GM18498 (cell line): ENCODE measurements around the gene COQ7.

Experiments used
- ATAC-seq: cut with Tn5 transposase; IDR thresholded peaks from one replicate; pipeline ENCODE4 v1.9.1; 2021; ENCODE audit warnings: mild to moderate bottlenecking, moderate library complexity; ENCODE audit not compliant: unreplicated experiment

COQ7 gene

DNA sequence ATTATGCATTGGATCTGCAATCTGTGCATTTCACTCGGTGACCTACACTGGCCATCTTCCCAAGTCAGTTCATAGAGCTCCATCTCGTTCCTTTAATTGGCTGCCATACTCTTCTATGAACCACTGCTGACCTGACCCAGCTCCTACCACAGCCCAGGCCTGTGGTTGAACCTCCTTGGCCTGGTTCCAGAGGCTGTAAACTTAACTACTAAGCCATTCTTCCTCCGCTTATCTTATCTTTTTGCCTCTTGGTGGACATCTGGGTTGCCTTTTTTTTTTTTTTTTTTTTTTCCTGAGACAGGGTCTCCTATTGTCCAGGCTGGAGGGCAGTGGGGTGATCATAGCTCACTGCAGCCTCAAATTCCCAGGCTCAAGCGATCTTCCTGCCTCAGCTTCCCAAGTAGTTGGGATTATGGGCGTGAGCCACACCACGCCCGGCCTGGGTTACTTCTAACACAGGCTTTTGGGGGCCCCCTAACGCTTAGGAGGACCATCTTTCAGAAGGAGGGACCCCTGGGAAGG, 18.3 kb downstream of the COQ7 start:
- no peak for ATAC-seq

DNA sequence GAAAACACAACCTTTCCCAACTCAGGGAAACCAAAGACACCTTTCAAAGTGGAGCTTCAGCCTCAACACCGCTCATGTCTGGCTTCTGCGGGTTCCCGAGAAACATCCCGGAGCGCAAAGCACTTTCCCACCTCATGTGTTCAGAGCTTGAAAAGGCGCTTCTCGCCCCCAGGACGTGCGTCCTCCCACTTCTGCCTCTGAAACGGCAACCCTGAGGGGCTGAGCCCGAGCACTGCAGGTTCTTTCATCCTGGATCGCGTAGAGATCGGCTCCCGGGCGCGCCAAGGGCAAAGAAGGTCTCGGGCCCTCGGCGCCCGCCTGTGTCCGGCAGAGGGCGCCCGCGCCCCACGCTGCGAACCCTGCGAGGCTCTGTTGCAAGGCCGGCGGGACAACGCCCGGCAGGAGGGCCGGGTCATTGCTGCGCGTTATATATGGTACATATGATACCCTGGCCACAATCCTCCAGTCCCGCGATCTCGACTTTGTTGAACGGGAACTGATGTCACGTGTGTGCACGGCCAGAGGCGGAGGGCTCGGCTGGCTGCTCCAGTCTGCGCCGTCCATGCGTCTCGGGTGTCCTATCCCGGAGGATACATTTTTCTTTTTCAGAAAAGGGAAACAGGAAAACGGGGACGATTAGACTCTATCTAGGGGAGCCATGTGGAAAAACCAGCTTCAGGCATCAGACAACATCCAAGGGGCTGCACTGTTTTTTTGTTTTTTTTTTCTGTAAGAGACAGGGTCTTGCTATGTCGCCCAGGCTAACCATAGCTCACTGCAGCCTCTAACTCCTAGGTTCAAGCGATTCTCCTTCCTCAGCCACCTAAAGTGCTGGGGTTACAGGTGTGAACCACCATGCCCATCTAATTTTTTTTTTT, 19.1 kb downstream of the COQ7 start:
- ATAC-seq: peak; percentile 72

DNA sequence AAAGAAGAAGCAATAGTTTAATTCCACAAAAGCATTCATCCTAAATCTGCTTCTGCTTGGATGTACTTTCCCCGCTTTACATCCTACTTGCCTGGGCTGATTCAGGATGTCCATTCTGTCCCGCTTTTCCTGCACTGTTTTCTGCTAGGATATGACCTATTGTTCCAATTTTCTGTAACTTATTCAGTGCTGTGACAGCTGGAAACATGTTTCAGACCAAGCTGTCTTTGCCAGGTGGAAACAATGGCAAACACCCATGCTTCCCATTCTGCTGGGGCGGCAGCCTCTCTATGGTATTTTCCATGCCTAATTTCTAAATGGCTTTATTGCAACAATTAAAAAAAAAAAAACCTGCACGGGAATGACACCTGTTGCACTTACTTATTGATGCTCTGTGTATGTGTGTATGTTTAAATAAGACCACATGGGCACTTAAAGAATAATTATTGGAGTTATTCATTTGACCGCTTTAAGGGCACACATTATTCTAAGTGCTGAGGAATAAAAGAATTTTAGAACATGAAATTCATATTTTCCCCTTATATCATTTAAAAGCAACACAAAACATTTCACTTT, 21.0 kb downstream of the COQ7 start:
- ATAC-seq: no peak

DNA sequence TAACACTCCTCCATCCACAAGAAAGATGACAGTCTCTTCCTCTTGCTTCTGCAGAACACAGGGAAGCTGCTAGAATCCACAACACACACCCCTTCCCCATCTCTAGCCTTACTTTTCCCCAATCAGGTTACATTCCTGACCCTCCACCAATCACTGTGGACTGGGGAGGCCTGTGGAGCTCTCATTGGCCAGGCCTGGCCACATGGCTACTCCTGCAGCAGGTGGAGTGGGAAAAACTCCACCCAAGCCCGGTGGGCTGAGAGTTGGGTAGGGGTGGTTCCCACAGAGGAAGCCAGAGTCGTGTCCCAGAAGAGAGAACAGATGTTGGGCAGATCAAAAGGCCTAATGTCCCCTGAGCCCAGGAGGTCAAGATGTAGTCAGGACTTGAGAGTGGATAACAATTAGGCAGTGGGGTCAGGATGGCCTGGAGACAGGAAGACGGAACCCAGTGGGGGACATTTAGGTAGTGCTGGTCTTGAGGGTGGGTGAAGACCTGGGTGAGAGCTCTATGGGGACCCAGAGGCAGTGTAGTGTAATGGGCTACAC, 22.1 kb downstream of the COQ7 start:
- no peak for ATAC-seq

DNA sequence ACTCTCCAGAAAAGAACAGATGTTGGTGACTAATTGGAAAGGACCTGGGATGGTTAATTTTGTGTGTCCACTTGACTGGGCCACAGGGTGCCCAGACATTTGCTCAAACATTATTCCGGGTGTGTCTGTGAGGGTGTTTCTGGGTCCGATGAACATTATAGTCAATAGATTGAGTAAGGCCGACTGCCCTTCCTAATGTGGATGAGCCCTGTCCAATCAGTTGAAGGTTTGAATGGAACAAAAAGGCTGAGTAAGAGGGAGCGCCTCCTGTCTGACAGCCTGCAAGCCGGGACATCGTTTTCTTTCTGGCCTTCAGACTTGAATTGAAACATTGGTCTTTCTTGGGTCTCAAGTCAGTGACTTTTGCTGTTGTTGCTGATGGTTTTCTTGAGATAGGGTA, 23.5 kb downstream of the COQ7 start:
- no peak for ATAC-seq

DNA sequence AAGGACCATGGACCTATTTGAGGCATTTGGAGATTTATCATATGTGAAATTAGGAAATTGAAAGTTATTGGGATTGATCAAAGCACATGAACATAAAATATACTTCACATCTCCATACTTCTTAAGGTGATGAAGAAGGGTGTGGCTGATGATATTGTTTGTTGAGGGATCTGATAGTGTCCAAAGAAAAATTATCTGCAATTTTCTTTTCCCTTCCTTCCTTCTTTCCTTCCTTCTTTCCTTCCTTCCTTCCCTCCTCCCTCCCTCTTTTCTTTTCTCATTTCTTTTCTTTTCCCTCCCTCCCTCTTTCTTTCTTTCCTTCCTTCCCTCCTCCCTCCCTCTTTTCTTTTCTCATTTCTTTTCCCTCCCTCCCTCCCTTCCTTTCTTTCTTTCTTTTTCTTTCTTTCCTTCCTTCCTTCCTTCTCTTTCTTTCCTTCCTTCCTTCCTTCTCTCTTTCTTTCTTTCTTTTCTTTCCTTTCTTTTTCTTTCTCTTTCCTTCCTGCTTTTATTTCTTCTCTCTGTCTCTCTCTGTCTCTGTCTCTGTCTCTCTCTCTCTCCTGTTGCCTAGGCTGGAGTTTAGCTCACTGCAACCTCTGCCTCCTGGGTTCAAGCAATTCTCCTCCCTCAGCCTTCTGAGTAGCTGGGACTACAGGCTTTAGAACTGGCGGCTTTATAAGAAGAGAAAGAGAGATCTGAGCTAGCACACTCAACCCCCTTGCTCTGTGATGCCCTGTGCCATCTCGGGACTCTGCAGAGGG, 25.4 kb downstream of the COQ7 start:
- ATAC-seq: no peak

DNA sequence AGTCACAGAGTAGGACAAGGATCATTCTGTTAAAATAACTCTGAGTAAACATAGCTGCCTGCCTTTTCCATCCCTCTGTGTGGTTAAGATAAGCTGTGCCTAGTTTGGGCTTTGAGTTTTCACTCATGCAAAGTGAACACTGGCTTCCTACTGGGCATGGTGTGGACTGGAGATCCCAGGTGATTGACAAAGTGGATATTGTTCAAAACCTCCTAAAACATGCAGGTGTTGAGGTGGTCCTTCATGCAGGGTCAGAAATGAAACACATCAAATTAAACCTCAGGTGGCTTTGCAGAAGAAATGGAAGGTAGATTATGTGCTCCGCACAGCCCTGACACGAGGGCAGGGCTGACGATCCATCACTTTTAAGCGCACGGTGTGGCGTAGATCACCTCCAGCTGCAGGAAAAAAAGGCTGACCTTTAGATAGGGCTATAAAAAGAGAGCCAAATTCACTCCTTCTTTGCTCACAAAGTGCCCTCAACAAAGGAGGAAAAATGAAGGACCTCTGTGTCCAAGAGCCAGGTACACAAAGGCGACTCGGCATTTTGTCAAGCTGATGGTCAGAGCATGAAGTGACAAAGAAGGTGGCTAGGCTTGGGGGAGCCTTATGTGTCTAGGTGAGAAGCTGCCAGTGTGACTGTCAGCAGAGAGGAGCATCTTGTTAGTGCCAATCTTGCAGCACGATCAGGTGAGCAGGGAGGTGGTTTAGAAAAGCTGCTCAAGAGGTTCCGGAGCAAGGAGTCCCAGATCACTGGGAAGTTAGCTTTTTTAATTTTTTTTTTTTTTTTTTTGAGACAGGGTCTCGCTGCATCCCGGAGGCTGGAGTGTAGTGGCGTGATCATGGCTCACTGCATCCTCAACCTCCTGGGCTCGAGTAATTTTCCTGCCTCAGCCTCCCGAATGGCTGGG, 26.5 kb downstream of the COQ7 start:
- ATAC-seq: no peak

DNA sequence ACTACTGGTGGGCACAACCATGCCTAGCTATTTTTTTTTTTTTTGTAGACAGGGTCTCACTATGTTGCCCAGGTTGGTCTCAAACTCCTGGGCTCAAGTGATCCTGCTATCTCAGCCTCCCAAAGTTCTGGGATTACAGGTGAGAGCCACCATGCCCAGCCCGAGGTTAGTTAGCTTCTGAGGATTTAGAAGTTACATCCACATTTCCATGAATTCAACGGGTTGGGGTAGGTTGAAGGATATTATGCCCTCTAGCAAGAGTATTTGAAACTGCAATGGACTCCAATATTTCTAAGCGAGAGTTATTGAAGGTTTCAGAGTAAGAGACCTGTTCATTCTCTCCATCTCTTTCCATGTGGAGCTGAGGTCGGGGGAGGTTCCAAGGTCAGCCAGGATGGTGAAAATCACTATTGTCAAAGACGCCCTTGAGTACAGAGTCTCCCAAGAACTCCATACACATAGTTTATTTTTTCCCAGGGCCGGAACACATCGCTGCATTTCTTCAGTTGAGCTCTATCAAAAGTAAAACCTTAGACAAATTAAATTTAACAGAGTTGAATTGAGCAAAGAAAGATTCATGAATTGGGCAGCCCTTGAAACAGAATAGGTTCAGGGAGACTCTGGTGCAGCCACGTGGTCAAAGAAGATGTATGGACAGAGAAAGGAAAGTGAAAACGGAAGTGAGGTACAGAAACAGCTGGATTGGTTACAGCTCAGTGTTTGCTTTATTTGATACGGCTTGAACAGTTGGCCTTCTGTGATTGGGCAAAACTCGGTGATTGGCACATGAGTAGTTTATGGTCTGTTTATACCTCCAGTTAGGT, 27.3 kb downstream of the COQ7 start:
- ATAC-seq: no peak

DNA sequence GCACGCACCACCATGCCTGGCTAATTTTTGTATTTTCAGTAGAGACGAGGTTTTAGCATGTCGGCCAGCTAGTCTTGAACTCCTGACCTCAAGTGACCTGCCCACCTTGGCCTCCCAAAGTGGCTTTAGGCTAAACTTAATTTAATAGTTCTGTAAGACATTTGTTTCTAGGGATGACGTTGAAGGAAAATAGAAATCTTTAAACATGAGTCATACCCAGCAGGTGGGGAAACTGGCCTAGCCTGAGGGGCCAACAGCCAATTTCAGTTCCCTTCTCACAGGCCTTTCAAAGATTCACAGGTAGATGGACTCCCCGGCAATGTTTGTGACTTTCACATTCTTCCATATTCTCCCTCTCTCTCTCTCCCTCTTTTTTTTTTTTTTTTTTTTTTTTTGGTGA, 28.2 kb downstream of the COQ7 start:
- no peak for ATAC-seq

DNA sequence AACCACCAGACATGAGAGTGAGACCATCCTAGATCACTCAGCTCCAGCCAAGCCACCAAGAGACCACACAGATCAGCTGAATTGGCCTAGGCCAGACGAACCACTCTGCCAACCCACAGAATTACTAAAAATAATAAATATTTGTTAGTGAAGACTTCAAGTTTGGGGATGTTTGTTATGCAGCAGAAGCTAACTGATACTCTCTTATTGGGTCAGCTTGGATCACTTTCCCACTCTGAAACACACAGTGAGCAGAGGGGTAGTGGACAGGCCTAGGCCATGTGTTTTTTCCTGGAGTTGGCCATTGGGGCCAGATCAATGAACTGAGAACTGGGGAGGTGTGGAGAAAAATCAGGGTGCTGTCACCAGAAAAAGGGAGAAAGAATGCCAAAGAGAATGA, 30.8 kb downstream of the COQ7 start:
- no peak for ATAC-seq

DNA sequence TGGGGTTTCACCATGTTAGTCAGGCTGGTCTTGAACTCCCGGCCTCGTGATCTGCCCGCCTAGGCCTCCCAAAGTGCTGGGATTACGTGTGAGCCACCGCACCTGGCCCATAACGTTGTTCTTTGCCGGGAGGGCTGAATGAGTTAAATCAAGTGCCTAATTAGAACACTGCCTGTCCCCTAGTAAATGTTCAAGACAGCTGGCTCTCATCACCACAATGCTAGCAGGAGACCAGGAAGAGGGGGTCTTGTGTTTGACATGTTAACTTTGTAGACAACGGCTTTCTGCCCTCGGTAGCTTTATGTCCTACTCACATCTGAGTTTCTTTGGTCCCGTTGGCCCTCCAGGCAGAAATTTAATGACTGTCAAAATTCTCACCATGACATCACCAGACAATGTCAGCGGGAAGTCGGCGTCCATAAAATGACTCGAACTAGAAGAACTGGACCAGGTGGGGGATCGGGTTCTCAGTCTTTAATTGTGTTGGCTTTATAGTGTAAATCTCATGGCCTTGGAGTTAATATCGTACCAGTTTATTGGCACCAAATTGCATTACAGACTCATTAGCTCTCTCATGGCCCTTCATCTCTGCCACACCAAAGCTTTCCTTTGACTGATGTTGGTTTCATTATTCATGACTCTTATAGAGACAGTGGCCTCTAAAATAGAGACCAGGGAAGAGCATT, 34.9 kb downstream of the COQ7 start:
- no peak for ATAC-seq

DNA sequence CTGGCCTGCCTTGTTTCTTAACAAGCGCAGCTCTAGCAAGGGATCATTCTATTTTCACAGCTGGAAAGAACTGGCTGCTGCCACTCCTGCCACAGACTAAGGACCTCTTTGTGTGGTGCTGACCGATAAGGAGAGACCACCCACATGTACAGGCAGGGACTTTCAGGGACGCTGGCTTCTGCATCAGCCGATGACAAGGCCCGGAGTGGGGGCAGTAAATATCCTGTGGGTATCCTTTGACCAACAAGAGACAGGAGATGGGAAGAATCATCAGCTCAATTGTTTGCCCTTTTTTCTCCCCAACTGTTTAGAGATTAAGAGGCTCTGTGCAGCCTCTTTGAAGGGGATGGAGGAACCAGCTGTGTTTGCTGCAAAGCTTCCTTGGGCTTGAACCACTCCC, 37.2 kb downstream of the COQ7 start:
- ATAC-seq: no peak

DNA sequence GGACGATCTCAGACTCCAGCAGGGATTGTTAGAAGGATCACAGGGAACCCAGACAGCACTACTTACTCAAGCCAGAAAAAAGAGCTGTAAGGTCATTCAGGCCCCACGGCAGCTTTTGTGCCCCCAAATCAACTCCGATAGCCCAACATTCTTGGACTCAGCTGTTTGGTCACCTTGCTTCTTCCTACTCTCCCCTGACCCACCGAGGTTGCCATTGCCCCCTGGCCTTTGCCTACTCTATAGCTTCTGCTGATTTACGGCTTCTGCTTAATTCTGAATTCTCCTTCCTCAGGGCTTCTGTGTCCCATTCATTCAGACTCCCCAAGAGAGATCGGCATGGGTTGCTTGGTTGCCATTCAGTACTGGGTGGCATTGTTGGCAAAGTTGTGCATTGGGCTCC, 37.7 kb downstream of the COQ7 start:
- ATAC-seq: no peak

DNA sequence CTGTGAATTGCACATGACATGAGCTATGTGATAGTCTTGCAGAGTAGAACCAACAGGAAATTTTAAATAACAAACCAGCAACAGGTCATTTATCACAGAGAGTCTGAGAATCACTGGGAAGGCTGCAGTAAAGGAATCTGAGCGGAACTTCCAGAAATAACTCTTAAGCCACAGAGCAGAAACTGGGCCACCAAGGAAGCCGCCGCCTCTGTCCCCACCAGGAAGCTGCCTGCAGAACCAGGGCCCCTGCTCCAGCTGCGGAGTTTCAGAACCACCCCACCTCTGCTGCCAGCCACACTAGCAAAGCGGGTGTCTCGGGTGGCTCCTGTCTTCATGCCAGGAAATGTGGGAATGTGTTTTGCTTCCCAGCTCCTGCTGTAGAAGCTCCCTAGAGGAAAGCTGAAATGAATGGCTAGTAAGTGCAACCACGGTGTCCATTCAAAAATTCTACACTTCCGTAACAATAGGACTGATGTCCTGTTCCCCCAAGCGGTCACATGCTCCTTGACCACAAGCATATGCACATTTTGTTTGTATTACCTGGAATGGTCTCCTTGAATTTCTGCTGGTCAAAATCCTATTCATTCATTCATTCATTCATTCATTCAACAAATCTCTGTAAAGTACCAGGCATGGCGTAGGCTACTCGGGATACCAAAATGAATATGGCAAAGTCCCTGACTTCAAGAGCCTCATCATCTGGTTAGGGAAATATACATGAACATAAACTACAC, 38.6 kb downstream of the COQ7 start:
- no peak for ATAC-seq

DNA sequence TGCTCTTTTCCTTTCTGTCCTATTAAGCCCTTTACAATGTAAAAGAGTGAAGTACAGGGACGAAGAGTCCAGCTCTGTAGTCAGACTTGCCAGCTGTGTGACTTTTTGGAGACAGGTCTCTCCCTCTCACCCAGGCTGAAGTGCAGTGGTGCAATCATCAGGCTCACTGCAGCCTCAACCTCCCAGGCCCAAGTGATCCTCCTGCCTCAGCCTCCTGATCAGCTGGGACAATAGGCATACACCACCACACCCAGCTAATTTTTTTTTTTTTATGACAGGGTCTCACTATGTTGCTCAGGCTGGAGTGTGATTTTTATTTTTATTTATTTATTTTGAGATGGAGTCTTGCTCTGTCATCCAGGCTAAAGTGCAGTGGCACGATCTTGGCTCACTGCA, 39.2 kb downstream of the COQ7 start:
- ATAC-seq: no peak

DNA sequence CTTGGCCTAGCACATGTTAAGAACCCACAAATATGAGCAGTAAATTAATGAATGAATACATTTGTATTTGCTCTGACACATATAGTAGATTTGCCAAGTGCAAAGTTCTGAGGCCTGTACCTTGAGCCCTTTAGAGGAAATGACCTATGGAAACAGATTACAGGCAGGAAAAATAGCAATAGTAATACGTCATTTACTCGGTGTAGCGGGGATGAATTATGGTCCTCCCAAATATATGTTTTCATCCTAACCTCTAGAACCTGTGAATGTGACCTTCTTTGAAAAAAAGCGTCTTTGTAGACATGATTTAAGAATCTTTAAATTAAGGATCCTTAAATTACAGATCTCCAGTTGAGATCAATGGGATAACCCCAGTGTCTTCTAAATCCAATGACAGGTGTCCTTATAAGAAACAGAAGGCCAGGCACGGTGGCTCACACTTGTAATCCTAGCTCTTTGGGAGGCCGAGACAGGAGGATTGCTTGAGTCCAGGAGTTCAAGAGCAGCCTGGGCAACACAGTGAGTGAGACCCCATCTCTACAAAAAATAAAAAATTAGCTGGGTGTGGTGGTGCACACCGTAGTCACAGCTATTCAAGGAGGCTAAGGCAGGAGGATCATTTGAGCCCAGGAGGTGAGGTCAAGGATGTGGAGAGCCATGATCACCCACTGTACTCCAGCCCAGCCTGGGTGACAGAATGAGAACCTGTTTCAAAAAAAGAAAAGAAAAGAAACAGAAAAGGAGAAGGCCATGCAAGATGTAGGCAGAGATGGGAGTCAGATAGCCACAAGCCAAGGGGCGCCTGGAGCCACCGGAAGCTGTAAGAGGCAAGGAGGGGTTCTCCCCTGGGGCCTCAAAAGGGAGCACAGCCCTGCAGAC, 41.2 kb downstream of the COQ7 start:
- no peak for ATAC-seq

DNA sequence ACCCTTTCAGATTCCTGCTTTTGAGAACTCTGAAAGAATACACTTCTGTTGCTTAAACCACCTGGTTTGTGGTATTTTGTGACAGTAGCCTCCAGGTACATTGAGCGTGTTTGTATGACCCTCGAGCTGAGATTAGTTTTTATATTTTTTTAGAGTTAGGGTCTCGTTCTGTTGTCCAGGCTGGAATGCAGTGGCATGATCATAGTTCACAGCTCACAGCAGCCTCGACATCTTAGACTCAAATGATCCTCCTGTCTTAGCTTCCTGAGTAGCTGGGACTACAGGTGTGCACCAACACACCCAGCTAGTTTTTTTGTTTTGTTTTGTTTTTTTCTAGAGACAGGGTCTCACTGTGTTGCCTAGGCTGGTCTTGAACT, 41.9 kb downstream of the COQ7 start:
- ATAC-seq: no peak
